ENCODE data around the gene SLC35A2. TPM values are rescaled to one million over a fixed set of nuclear protein-coding genes. Genes with fewer than 3 reads are reported as not detected.
A peak's percentile ranks its signal among the peaks of the same experiment; 100 is the strongest.

Gene SLC35A2
- 10 to 100 TPM; 20.8 to 24.0 TPM for total RNA-seq

DNA sequence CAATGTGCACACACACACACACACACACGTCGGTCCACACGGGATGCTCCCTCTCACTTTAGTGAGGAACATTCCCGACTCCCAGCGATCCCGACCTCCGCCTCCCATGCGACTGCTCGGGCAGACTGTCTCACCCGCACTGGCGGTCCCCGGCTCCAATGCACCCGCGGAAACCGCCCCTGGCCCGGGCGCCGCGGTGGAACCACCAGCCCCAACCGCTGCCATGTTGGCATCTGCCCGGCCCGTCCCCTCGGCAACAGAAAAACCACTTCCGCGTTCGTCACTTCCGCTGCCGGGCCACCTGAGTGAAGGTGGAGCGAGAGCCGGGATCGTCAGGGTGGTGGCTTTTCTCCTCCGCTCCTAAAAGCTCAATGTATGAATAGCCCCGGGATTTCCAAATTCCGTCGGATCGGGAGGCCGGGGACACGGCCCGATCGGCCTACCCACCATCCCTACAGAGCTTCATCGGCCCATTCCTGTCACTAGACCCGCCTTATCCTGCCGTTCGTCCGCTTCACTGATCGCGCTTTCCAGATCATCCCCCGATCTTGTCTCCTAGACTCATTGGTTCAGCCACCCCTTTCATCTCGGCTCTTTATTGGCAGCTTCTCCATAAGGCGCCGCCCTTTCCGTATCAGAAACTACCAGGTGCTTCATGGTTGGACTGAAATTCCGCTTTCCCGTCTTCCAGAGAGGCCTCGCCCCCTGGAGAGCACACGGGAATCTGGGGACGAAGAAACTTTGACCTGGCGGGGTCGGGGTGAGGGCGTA, at the start of gene SLC35A2:
Gene SLC35A2, minus strand, starts transcription at position 235 of the 771 bp plus-strand sequence. Its CDS starts 10 bp downstream, at position 225.
- Mint-ChIP-seq H3K27ac (peak within 1 kb of the TSS; percentile 94), H3K4me1 (peaks cover 37% of the 10 kb centered on the region), H3K4me3 (peak within 1 kb of the TSS; percentile 90), H3K27me3 (peaks cover 8% of the 10 kb centered on the region), H3K9me3 (no peaks in the 10 kb centered on the region), H3K36me3 (peaks cover 51% of the 10 kb centered on the region)
- peak; percentile 86 for DNase-seq

DNA sequence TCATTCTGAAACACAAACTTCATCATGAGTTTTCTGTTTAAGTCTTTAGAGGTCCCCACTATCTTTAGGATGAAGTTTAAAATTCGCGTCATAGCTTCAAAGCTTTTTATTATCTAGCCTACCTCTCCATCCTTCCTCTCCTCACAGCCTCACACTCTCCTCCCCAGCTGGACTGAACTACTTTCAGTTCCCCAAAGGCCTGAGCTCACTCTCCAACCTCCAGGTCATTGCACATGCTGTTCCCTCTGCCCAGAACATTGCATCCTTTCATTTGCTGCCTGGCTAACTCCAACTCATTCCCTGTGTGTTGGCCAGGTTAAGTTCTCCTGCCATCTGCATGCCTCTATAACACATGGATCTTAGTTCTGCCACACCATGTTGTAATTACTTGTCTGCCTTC, 48.8 kb upstream of the SLC35A2 start:
- Mint-ChIP-seq H3K27ac (peak overlapping the region; percentile 83), H3K4me3 (no peak overlapping the region)

DNA sequence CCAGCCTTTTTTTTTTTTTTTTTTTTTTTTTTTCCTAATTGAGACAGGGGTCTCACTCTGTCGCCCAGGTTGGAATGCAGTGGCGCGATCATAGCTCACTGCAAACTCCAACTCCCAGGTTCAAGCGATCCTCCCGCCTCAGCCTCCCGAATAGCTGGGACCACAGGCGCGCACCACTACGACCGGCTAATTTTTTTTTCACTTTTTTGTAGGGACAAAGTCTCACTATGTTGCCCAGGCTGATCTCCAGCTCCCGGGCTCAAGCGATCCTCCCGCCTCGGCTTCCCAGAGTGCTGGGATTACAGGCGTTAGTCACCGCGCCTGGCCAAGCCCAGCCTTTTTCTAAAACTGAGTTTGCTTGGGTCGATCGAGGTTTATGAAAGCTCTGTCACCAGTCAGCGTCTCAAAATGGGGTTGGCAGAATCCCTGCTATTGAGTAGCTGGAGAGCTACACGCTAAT, 47.2 kb upstream of the SLC35A2 start:
- Mint-ChIP-seq H3K36me3 (peaks cover 21% of the 10 kb centered on the region), H3K4me1 (peaks cover 31% of the 10 kb centered on the region), H3K9me3 (no peaks in the 10 kb centered on the region), H3K4me3 (peak overlapping the region; percentile 99), H3K27me3 (no peaks in the 10 kb centered on the region), H3K27ac (peak overlapping the region; percentile 83)
- no peak for DNase-seq

More for the DNA sequence above, 48.8 kb upstream of the SLC35A2 start:
- no peaks in the 10 kb centered on the region for H3K9me3 Mint-ChIP-seq
- no peak for DNase-seq
- no peaks in the 10 kb centered on the region for H3K27me3 Mint-ChIP-seq
- H3K36me3 Mint-ChIP-seq, result peaks cover 11% of the 10 kb centered on the region
- peaks cover 19% of the 10 kb centered on the region for H3K4me1 Mint-ChIP-seq

DNA sequence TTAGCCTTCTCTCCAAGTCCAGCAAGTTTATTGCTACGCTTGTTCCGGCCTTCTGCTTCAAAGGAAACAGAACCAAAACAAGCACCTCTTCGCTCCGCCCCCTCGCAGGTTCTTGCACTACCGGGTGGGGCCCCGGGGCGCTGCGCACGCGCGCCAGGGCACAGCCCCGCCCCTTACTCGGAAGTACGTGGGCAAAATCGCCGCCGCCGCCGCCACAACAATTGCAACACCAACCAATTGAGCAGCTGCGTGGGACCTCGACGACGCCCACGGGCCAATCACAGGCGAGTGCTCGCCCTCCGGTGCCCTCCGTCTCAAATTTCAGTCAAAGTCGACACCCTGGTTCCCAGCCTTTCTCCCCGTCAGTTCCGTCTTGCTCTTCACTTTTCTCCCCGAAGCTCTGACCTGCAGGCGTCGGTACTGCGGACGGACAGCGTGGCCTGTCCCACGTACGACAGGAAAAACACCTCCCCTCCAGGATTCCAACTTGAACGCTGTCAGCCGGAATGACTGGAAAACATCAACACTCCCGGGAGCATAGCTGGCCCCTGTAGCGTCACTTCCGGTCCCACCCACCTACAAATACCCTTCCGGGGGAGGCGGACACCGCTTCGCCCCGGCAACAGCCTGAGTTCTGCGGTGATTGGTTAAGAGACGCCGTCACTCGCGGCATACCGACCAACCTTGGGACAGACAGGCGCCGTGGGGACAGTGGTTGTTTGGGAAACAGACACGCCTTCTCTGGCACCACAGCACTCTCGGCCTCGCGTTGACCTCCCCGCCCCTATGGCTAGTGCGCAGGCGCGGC, 46.6 kb upstream of the SLC35A2 start:
- Mint-ChIP-seq H3K36me3 (peaks cover 25% of the 10 kb centered on the region), H3K27ac (peak overlapping the region; percentile 100), H3K27me3 (no peaks in the 10 kb centered on the region), H3K4me3 (peak overlapping the region; percentile 99), H3K4me1 (peaks cover 38% of the 10 kb centered on the region), H3K9me3 (no peaks in the 10 kb centered on the region)
- peak; percentile 92 for DNase-seq

DNA sequence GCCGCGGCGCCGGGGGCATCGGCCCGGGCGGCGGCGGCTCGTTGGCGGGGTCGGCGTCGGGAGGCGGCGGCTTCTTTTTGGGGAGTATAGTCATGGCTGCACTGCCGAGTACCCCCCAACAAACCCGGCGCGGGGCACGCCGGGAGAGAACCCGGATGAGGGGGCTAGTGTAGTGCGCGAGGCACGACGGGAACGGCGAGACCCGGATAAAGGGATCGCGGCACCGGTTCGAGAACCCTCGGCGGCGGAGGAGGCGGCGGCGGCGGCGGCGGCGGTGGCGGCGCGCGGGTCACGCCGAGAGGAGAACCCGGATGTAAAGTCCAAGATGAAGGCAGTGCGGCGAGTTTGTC, 46.0 kb upstream of the SLC35A2 start, which contains the start of gene OTUD5:
Gene OTUD5, minus strand, starts transcription at position 131 of the 350 bp plus-strand sequence. Its CDS starts 37 bp downstream, at position 94.
- H3K36me3 Mint-ChIP-seq, result peaks cover 25% of the 10 kb centered on the region
- peaks cover 39% of the 10 kb centered on the region for H3K4me1 Mint-ChIP-seq

DNA sequence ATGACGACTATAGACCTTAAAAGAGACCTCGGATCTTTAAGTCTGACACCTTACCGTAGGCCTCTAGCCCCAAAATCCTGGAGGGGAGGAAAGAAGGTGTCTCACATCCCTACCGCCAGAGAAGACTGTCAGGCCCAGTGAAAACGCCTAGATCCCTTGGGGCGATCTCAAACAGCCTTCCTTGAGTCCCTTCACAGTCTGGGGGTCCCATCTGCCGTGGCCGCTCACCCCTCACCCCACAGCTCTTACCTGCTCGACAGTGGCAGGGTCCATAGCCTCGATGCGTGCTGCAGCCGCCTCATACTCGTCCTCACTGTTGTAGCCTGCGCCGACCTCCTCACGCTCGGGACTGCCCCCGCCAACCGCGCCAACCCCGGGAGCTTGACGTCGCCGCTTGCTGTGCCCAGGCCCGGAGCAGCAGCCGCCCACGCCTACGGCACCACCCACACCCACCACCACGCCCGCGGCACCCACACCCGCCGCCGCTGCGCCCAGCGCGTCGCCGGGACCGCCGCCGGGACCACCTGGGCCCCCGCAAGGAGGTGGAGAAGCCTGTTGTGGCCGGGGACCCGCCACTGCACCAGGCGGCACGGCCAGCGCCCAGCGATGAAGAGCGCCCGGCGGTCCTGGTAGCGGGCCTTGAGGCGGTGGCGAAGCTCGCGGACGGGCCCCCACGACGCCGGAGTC, 45.4 kb upstream of the SLC35A2 start:
- H3K9me3 Mint-ChIP-seq, result no peaks in the 10 kb centered on the region
- H3K36me3 Mint-ChIP-seq, result peaks cover 25% of the 10 kb centered on the region
- peak; percentile 59 for DNase-seq
- peak overlapping the region; percentile 85 for H3K4me3 Mint-ChIP-seq
- peak overlapping the region; percentile 88 for H3K27ac Mint-ChIP-seq
- H3K27me3 Mint-ChIP-seq, result no peaks in the 10 kb centered on the region
- peaks cover 44% of the 10 kb centered on the region for H3K4me1 Mint-ChIP-seq

More for the DNA sequence above, 46.0 kb upstream of the SLC35A2 start, which contains the start of gene OTUD5:
- Mint-ChIP-seq H3K27ac (peak within 1 kb of the TSS; percentile 100), H3K27me3 (no peaks in the 10 kb centered on the region), H3K9me3 (no peaks in the 10 kb centered on the region), H3K4me3 (peak within 1 kb of the TSS; percentile 99)
- peak; percentile 79 for DNase-seq

DNA sequence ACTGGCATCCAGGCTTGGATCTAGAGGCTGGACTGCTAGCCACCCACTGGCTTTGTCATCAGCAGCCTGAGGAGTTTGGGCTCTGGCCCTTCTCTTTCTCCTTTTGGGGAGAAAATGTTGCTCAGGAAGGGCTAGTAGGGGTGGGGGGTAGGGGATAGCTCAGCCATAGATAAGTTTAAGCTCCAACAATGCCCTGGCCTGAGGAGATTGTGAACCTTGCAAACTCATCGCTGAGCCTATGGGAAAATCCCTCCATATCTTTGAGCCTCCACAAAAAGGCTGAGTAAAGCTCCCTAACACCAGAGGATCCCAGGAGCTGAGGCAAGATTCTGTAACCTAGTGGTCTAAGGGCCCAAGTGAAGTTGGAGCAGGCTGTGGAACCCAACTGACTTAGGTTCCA, 37.1 kb upstream of the SLC35A2 start:
- no peak for DNase-seq
- Mint-ChIP-seq H3K4me3 (no peak overlapping the region), H3K36me3 (peaks cover 13% of the 10 kb centered on the region), H3K27ac (no peak overlapping the region), H3K27me3 (no peaks in the 10 kb centered on the region), H3K4me1 (peaks cover 30% of the 10 kb centered on the region), H3K9me3 (no peaks in the 10 kb centered on the region)

DNA sequence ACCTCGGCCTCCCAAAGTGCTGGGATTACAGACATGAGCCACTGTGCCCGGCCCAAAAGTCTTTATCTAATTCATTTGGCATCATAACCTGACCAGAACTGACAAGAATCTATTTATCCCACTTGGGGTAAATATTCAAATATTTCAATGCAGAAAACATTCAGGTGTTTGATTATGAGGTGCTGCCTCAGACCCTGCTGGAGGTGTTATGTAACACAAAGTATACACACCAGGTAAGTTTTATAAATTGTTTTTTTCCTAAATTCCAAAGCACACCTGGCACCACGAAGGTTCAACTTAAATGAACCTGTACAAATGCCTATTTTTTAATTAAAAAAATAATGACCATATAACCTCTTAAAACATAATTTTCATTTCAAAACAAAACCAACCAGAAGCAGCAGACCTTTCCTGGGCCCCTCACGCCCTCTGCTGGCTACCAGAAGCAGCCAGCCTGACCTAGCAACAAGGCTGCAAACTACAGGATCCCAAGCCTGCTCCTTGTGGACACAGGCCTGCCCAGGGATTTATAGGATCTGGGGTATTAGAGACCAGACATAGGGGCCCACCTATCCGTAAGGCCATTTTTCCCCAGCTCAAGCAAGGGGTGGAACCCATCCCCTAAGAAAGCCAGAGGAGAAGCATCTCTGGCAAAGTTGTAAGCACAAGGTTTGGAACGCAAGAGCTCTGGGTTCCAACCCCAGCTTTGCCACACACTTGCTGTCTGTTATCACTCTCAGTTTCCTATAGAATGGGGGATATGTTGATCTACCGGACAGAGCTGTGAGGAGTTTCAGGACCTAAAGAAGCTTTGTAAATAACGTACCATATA, 34.3 kb upstream of the SLC35A2 start:
- Mint-ChIP-seq H3K9me3 (peaks cover 2% of the 10 kb centered on the region), H3K36me3 (peaks cover 29% of the 10 kb centered on the region), H3K27me3 (no peaks in the 10 kb centered on the region), H3K4me3 (peak overlapping the region; percentile 14), H3K4me1 (peaks cover 41% of the 10 kb centered on the region), H3K27ac (peak overlapping the region; percentile 75)
- no peak for DNase-seq

DNA sequence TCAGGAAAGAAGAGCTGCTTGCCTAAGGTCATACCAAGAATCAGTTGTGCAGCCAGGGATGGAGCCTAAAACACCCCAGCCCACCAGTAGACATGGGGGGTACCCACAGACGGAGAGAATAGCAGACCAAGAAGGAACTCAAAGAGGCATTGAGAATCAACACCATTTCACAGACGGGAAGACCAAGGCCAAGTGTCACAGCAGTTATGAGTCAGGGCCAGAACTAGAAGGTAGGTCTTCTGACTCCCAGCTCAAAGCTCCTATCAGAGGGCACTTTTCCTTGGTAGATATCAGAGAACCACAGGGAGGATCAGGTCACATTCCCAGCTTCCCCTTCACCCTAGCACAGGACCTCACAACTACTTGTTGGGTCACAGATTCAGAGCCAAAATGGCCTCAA, 31.4 kb upstream of the SLC35A2 start:
- peaks cover 2% of the 10 kb centered on the region for H3K9me3 Mint-ChIP-seq
- peaks cover 62% of the 10 kb centered on the region for H3K4me1 Mint-ChIP-seq
- peak overlapping the region; percentile 99 for H3K27ac Mint-ChIP-seq
- no peaks in the 10 kb centered on the region for H3K27me3 Mint-ChIP-seq
- H3K36me3 Mint-ChIP-seq, result peaks cover 39% of the 10 kb centered on the region
- DNase-seq, result no peak
- H3K4me3 Mint-ChIP-seq, result peak overlapping the region; percentile 57

DNA sequence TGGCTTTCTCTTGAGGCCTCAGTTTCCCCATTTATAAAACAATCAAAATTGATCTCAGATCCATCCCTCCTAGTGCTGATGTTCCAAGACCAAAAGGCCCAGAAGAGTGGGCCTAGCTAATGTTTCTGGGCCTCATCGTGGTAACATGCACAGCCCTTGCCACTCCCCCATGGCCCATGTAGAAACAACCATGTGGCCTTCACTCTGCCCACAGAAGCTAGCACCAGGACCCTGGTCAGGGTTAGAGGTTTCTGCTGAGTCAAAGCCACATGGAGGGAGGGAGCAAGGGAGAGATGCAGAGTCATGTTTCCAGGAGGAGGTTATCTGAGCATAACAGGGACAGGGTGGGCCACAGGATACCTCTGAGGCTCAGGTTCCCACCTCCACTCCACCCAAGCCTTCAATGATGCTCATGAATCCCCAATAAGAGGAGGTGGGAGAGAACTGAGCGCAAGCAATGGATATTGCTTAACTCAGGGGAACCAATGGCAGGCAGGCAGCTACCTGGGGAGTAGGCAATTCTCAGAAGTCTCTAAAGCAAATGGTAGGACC, 29.0 kb upstream of the SLC35A2 start:
- H3K27ac Mint-ChIP-seq, result peak overlapping the region; percentile 99

DNA sequence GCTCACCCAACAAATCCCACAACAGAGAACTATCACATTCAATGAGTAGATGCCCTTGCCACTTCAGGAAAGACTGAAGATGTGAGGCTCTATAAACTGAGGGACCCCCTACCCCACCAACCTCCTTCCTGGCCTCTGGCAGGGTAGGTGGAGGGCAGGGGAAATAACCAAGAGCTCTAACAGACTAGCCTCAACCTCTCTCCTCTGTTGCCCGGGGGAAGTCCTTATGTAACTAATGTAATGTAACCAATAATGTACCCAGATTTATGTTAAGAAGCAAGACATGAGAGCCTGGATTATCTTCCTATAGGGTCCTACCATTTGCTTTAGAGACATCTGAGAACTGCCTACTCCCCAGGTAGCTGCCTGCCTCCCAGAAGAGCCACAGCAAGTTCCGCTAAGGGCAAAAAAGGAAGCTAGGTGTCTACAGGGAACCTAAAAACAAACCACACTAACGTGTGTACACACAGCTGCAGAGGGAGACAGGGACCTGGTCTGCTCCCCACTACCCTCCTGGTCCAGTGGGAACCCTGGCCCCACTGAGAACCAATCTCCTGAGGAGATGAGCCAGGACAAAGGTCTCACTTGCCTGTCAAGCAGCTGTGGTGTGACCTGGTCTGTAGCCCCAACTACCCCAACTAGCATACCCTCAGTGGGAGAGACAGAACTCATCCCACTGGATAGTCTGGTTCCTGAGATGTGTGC, 28.2 kb upstream of the SLC35A2 start:
- Mint-ChIP-seq H3K27me3 (no peaks in the 10 kb centered on the region), H3K36me3 (peaks cover 64% of the 10 kb centered on the region), H3K4me1 (peaks cover 79% of the 10 kb centered on the region), H3K27ac (peak overlapping the region; percentile 99), H3K9me3 (peaks cover 2% of the 10 kb centered on the region), H3K4me3 (peak overlapping the region; percentile 60)
- no peak for DNase-seq

More for the DNA sequence above, 29.0 kb upstream of the SLC35A2 start:
- Mint-ChIP-seq H3K27me3 (no peaks in the 10 kb centered on the region), H3K4me1 (peaks cover 71% of the 10 kb centered on the region), H3K9me3 (peaks cover 2% of the 10 kb centered on the region), H3K36me3 (peaks cover 58% of the 10 kb centered on the region), H3K4me3 (no peak overlapping the region)
- no peak for DNase-seq

DNA sequence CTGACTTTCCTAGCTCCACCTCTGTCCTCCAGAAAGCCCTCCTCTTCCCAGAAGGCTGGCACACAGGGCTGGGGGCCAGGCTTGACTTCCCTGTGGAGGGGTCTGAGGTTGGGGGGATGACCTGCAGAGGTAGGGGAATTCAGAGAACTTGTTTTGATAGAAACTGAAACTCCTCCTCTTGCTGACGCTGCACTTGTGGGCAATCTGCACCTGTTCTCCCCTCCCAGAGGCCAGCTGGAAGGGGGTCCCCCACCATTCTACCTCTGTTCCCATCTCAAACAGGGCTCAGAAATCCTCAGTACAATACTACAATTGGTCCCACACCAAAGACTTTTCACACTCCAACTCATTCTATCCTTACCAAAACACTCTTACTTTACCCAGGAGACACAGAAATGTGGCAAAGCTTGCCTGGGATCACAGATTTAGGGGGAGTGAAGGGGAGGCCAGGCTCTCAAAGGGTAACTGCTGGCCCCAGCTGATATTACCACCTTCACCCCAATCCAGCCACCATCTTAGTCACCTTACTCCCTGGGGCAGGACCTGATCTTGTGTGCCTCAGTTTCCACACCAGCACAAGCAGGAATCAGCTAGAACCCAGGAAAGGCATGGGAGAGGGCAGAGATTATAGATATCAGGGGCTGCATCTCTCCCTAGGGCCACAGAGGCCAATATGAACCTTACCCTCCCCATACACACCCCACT, 27.4 kb upstream of the SLC35A2 start:
- Mint-ChIP-seq H3K4me3 (peak overlapping the region; percentile 60), H3K9me3 (peaks cover 2% of the 10 kb centered on the region), H3K4me1 (peaks cover 82% of the 10 kb centered on the region), H3K27me3 (no peaks in the 10 kb centered on the region), H3K36me3 (peaks cover 72% of the 10 kb centered on the region), H3K27ac (peak overlapping the region; percentile 99)
- peak; percentile 79 for DNase-seq

Data from activated naive CD8-positive, alpha-beta T cell treated with anti-CD3 and anti-CD28 coated beads for 36 hours (primary cell).